ENCODE data around the gene TTC8.

- no peak for TF ChIP-seq GATA3 (IDR thresholded peaks at IDR 0.05; ENCODE audit: low read depth, low read length)
- TF ChIP-seq GATA2 (IDR thresholded peaks at IDR 0.05; ENCODE audit: low read depth, low read length), result no peak; the same call in 1 of the 2 replicates
These were observed 8.5 kb upstream of the TTC8 start for GRCh38 chr14:88815980-88816379.
